NCI-H2029 (cell line): Measurements from ENCODE around the gene CNTNAP2.

ENCODE experiments used
- DNase-seq: peaks from one replicate; lab custom pipeline; 2025; lab: John Stamatoyannopoulos, UW

The CNTNAP2 gene

GRCh38 chr7:148344406-148344805 is 2227.8 kb downstream of the CNTNAP2 start:
- DNase-seq: no peak

GRCh38 chr7:148347981-148348380 is 2231.4 kb downstream of the CNTNAP2 start:
- DNase-seq: no peak

DNA sequence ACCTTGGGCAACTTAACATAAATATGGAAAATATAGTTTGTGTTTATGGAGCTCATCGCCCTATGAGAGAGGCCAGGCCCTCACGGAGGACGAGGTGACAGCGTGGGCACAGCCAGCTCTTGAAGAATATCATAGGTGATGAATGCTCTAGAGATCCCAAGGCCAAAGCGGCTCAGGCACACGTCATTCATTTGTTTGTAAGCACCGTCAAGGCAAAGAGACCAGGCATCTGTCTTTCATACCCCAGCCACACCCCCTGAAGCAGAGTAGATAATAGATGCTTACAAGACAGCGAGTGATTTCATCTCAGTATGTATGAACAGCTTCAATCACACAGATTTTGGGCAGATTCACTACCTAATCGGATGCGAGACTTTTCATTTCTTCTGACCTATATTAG is 2231.9 kb downstream of the CNTNAP2 start:
- DNase-seq: no peak

GRCh38 chr7:148356303-148356702 is 2239.7 kb downstream of the CNTNAP2 start:
- no peak for DNase-seq

GRCh38 chr7:148362541-148362940 is 2245.9 kb downstream of the CNTNAP2 start:
- no peak for DNase-seq

GRCh38 chr7:148367731-148368475 is 2251.3 kb downstream of the CNTNAP2 start:
- no peak for DNase-seq

DNA sequence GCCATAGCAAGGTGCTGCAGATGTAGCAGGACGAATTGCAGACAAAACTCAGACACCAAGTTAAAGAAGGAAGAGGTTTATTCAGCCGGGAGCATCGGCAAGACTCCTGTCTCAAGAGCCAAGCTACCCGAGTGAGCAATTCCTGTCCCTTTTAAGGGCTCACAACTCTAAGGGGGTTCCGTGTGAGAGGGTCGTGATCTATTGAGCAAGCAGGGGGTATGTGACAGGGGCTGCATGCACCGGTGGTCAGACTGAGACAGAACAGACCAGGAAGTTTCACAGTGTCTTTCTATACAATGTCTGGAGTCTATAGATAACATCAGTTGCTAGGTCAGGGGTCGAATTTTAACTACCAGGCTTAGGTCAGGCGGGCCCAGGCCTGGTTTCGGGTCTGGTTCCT is 2252.0 kb downstream of the CNTNAP2 start:
- DNase-seq: no peak

DNA sequence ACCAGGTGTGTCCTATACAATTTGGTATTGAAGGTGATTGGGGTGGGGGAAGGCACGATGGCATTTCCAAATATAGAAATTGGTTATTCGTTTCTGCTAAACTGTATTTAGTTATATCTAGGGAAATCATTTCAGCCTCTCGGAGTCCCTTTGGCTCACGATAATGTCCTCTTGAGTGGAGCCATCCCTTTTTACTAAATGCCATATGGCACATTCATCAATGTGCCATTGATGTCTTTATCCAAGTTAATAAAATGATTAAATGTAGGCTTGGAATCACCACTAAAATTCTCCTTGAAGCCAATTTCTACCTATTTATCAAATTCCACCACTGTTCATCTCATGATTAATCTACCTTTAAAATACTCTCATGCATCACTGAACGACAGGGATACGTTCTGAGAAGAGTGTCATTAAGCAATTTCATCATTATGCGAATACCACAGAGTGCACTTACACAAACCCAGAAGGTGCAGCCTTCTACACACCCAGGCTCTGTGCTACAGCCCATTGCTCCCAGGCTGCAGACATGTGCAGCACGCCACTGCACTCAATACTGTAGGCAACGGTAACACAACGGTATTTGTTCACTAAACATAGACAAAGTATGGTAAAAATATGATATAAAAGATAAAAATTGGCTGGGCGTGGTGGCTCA is 2254.8 kb downstream of the CNTNAP2 start:
- no peak for DNase-seq

DNA sequence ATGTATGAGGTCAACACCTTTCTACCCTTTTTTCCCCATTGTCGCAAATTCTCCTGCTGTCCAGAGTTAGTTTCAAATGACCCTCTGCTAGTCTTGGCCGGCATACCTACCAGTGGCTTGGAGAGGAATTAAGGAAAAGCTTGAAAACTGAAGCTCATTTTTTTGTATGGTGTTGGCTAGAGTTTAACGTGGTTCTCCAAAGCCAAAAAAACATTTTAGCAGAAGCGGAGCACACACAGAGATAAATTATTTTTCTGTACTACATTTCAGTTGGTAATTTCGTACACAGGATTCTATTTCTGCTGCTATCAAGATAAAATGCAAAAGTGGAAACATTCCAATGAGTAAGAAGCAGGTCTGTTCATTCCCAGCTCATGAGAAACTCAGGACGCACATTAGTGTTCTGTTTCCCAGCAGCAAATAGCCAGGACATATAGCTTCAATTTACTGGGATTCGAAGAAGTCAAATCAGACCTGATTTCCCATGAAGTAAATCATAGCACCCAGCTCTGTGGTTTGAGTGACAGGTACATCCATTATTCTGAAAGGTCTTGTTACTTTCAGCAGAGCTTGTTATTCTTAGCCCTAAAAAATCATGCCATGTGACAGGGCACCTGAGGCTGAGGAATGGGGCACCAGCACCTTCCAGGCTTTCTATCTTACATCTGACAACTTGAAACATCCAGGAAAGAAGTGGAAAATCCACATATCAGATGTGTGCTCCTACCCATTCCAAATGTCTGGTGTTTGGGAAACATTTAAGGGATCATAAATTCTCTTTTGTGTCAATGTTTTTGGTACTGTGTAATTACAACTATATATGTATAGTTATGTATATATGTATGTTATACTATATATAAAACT is 2258.0 kb downstream of the CNTNAP2 start:
- DNase-seq: no peak

DNA sequence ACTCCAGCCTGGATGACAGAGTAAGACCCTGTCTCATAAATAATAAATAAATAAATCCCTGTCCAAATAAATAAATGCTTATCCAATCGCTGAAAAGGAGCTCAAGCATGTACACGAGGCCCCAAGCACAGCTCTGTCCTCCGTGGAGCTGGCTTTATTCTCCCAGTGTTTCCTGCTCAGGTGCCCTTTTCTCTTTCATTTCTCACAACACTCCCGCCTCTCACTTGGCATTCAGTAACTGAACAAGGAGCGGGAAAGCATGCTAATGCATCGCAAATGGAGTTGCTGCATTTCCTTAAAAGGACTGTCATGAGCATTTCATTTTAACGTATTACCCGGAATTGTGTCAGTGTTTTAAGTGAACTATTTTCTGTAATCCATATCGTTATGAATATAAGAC is 2263.1 kb downstream of the CNTNAP2 start:
- DNase-seq: no peak

DNA sequence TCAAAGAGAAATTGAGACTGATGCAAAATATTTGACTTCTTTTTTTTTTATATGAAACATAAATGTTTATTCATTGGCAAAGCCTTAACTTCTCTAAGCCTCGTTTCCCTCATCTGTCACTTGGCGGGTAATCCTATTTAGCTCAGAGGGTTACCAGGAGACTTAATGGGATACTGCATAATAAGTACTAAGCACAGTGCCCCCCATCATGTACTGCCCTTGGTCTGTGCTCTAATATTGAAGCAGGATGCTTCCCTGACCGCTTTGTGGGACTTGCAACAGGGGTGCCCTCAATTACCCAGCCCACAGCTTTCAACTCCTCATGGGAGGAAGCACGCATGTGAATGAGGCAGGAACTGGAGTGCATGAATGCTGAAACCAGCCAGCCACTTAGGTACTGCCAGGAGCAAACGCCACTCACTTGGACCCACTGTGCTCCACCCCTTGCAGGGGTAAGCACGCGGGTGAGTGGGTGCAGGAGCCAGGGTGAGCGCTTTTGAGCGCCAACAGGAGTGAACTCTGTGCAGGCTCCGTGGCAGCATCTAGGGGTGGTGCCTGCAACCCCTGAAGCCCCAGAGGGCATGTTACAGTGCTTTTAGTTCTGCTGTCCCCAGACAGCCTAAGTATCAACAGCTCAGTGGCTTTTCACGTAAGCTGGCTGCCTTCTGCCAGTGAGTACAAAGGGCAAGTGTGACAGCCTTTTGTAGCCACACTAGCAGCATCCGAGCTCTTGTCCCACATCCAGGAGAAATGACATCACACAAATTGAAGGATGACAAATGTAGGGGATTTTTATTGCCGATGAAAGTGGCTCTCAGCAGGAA is 2264.2 kb downstream of the CNTNAP2 start:
- DNase-seq: no peak

GRCh38 chr7:148382596-148382995 is 2266.0 kb downstream of the CNTNAP2 start:
- no peak for DNase-seq

GRCh38 chr7:148383651-148384050 is 2267.1 kb downstream of the CNTNAP2 start:
- DNase-seq: no peak

DNA sequence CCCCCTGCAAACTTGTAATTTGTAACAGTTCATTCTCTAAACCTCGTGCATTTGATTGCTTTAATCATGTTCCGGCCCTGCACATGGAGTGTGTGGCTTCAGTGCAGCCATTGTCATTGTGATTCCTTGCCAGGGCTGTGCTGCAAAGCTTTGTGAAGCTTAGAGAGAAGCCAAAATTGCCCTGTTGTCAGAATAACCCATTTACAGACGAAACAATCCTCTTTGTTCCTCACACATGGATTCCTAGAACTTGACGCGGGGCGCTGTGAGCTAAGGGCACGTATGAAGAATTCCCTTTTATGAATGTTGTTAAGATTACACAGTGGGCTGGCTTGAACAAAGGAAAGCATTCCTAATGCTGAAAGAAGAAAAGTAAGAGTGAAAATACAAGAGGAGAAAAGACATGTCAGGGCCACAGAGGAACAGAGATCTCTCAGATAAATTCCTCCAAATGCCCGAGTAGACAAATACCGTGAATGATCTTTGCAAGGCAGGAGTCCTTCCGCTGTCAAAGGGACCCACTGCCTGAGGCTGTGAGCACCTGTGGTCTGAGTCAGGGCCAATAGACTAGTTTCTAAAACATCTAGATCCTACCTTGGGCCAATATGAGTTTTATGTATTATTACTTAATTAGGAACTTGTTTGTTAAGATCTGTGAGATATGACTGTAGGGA is 2268.5 kb downstream of the CNTNAP2 start:
- DNase-seq: no peak

DNA sequence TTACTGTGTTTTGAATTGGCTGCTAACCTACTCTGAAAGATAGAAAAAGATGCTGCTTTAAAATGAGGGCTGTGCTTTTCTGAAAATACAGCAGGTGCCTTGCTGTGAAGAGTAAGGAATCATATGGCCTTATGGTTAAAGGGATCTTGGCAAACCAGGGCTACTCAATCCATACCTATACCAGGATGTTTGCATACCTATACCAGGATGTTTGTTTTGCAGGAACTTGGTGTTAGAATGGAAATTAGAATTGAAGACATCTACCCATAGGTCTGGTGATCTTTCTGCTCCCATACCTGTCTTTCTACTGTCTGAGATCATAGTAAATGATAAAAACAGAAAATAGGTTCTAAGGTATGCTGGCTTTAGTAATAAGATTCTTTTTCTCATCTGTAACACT is 2273.8 kb downstream of the CNTNAP2 start:
- DNase-seq: no peak

DNA sequence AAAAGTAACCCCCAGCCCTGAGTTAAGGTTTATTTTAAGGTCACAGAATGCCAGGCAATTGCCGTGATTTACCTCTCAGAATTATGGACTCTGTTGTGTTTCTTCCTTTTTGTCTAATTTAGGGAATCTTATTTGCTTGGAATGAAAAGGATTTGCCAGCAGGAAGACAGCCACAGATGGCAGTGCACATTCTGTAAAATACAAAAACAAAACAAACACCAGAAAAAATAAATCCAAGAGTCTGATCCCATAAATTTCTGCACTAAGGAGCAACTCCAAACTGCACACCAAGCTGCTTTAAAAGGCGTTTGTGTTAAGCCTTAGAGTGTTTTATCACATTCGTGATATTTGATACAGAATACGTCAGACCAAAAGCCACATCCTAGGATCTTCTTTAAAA is 2275.0 kb downstream of the CNTNAP2 start:
- DNase-seq: no peak

GRCh38 chr7:148394582-148394981 is 2278.0 kb downstream of the CNTNAP2 start:
- DNase-seq: no peak

DNA sequence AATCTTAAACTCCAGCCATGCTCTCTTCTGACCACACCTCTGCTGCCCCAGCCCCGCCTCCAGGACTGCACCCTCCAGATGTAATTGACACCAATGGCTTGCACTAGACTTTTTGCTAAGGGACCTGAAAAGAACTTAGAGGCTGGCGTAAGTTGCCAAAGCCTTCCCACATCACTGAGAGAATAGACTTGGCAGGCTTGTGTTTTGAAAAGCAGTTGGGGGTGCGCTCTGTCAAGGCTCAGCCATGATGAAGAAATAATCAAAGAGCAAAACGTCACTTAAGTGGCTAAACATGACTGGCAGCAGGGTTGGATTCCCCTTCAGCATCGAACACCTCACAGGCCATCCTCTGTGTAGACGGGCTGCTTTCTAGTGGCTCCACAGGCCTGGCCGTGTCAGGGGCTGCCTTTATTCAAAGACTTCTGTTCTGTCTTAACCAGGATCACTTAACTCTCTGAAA is 2278.8 kb downstream of the CNTNAP2 start:
- no peak for DNase-seq

GRCh38 chr7:148395990-148396716 is 2279.6 kb downstream of the CNTNAP2 start:
- no peak for DNase-seq

- DNase-seq: no peak
These were observed 2280.5 kb downstream of the CNTNAP2 start for GRCh38 chr7:148397056-148397455.

DNA sequence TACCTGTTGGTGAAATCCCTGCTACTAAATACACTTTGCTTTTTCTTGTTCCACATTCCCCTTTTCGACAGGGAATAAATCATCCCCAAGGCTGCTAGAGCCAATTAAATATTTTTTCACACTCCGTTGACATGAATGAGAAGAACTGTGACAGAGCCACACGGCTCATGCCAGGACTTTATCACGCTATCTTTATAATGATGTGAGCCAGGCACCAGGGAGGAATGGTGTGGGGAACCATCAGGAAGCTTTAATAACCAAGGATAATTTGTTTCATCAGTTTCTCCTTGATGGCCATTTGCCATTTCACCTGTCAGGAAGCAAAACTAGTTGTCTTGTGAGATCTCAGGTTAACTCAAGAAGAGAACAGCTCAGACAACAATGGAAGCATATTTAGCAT is 2280.9 kb downstream of the CNTNAP2 start:
- no peak for DNase-seq
